ENCODE data around the gene CXCL3.
A peak's percentile ranks its signal among the peaks of the same experiment; 100 is the strongest.

The CXCL3 gene

DNA sequence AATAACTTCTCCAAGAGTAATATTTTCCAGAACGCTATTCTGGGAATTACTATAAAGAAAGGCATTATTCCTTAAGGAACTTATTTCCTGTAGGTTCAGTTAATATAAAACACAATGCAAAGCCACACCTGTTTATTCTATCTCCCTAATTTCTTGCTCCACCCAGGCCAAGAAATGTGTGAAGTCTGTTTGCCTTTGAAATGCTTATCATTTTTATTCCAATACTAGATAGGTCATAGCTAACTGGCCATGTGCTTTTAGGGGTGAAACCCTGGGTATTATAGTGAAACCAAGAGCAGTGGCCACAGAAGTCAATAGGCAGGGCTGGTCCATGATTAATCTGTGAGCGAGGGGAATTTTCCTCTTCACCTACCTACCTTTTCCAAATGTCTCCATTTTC is 14.8 kb downstream of the CXCL3 start:
- no peak overlapping the region for H3K4me3 ChIP-seq (replicated peaks; ENCODE audit: insufficient read depth, low read length)
- no peak for DNase-seq (ENCODE audit: low read depth in 1 of 2, low spot score in 1 of 2)
- no peaks in the 10 kb centered on the region for H3K27me3 ChIP-seq (ENCODE audit: insufficient read depth, poor library complexity, severe bottlenecking)
- H3K27ac ChIP-seq (replicated peaks): no peak overlapping the region
- TF ChIP-seq, protein P1, sequence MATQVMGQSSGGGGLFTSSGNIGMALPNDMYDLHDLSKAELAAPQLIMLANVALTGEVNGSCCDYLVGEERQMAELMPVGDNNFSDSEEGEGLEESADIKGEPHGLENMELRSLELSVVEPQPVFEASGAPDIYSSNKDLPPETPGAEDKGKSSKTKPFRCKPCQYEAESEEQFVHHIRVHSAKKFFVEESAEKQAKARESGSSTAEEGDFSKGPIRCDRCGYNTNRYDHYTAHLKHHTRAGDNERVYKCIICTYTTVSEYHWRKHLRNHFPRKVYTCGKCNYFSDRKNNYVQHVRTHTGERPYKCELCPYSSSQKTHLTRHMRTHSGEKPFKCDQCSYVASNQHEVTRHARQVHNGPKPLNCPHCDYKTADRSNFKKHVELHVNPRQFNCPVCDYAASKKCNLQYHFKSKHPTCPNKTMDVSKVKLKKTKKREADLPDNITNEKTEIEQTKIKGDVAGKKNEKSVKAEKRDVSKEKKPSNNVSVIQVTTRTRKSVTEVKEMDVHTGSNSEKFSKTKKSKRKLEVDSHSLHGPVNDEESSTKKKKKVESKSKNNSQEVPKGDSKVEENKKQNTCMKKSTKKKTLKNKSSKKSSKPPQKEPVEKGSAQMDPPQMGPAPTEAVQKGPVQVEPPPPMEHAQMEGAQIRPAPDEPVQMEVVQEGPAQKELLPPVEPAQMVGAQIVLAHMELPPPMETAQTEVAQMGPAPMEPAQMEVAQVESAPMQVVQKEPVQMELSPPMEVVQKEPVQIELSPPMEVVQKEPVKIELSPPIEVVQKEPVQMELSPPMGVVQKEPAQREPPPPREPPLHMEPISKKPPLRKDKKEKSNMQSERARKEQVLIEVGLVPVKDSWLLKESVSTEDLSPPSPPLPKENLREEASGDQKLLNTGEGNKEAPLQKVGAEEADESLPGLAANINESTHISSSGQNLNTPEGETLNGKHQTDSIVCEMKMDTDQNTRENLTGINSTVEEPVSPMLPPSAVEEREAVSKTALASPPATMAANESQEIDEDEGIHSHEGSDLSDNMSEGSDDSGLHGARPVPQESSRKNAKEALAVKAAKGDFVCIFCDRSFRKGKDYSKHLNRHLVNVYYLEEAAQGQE (IDR thresholded peaks at IDR 0.05; ENCODE audit: insufficient replicate concordance, low read depth): no peak
- no peak for TF ChIP-seq GABPA (IDR thresholded peaks at IDR 0.05; ENCODE audit: low read depth)
- TF ChIP-seq POLR2AphosphoS5 (IDR thresholded peaks at IDR 0.05; ENCODE audit: low read depth): no peak
- TF ChIP-seq SPI1 (IDR thresholded peaks at IDR 0.05; ENCODE audit: borderline replicate concordance, low read depth): no peak
- TF ChIP-seq, protein P2, sequence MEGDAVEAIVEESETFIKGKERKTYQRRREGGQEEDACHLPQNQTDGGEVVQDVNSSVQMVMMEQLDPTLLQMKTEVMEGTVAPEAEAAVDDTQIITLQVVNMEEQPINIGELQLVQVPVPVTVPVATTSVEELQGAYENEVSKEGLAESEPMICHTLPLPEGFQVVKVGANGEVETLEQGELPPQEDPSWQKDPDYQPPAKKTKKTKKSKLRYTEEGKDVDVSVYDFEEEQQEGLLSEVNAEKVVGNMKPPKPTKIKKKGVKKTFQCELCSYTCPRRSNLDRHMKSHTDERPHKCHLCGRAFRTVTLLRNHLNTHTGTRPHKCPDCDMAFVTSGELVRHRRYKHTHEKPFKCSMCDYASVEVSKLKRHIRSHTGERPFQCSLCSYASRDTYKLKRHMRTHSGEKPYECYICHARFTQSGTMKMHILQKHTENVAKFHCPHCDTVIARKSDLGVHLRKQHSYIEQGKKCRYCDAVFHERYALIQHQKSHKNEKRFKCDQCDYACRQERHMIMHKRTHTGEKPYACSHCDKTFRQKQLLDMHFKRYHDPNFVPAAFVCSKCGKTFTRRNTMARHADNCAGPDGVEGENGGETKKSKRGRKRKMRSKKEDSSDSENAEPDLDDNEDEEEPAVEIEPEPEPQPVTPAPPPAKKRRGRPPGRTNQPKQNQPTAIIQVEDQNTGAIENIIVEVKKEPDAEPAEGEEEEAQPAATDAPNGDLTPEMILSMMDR (IDR thresholded peaks at IDR 0.05; ENCODE audit: insufficient read depth, low read length): no peak

DNA sequence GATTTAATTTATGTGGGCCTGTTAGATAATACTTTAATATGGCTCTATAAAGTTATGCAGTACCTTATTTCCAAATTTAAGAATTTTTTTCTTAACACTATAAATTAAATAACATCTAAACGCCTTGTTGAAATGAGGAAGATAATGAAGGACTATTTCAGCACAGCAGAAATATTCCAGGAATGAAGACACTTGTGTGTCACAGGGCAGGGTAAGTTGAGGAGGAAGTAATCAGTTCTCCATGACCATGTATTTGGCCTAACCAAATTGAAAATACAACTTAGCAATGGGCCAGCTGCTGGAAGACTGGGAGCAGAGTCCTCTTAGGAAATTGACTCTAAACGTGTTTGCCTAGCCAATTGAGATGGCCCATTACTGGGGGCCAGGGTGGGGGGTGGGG is 16.9 kb downstream of the CXCL3 start:
- DNase-seq (ENCODE audit: low read depth in 1 of 2, low spot score in 1 of 2): no peak
- Histone ChIP-seq H3K27ac (replicated peaks) (no peak overlapping the region), H3K4me3 (replicated peaks; ENCODE audit: insufficient read depth, low read length) (no peak overlapping the region), H3K27me3 (ENCODE audit: insufficient read depth, poor library complexity, severe bottlenecking) (no peaks in the 10 kb centered on the region)
- TF ChIP-seq SPI1 (IDR thresholded peaks at IDR 0.05; ENCODE audit: borderline replicate concordance, low read depth) (no peak), POLR2AphosphoS5 (IDR thresholded peaks at IDR 0.05; ENCODE audit: low read depth) (no peak), GABPA (IDR thresholded peaks at IDR 0.05; ENCODE audit: low read depth) (no peak)
- TF ChIP-seq, protein P2 (IDR thresholded peaks at IDR 0.05; ENCODE audit: insufficient read depth, low read length): no peak
- TF ChIP-seq, protein P1 (IDR thresholded peaks at IDR 0.05; ENCODE audit: insufficient replicate concordance, low read depth): no peak

DNA sequence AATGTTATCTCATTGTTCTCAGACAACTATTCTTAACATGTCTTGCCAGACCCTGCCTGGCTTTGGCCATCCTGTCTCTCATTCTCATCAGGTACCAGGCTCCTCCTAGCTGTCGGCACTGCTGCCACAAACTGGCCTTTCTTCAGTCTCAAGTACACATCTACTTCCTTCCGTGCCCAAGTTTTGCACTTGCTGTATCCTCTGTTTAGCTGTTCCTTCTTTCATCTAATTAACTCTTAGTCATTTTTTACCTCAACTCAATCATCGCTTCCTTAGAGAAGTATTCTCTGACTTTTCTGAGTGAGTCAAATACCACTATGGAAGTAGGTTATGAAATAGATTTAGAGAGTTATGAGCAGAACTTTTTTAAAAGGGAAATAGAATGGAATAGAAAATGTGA is 19.7 kb downstream of the CXCL3 start:
- H3K27me3 ChIP-seq (ENCODE audit: insufficient read depth, poor library complexity, severe bottlenecking): no peaks in the 10 kb centered on the region
- H3K4me3 ChIP-seq (replicated peaks; ENCODE audit: insufficient read depth, low read length): no peak overlapping the region
- TF ChIP-seq POLR2AphosphoS5 (IDR thresholded peaks at IDR 0.05; ENCODE audit: low read depth) (no peak), GABPA (IDR thresholded peaks at IDR 0.05; ENCODE audit: low read depth) (no peak)
- TF ChIP-seq, protein P1 (IDR thresholded peaks at IDR 0.05; ENCODE audit: insufficient replicate concordance, low read depth): no peak
- peak; percentile 28 to 50 for DNase-seq (ENCODE audit: low read depth in 1 of 2, low spot score in 1 of 2)
- H3K27ac ChIP-seq (replicated peaks): no peak overlapping the region
